ENCODE results near the gene FAM83G. TPM values are rescaled to one million over a fixed set of nuclear protein-coding genes. Genes with fewer than 3 reads are reported as not detected.

Gene FAM83G
- total RNA-seq, 2 donors from 2014 or later: 24.2 to 27.0 TPM

DNA sequence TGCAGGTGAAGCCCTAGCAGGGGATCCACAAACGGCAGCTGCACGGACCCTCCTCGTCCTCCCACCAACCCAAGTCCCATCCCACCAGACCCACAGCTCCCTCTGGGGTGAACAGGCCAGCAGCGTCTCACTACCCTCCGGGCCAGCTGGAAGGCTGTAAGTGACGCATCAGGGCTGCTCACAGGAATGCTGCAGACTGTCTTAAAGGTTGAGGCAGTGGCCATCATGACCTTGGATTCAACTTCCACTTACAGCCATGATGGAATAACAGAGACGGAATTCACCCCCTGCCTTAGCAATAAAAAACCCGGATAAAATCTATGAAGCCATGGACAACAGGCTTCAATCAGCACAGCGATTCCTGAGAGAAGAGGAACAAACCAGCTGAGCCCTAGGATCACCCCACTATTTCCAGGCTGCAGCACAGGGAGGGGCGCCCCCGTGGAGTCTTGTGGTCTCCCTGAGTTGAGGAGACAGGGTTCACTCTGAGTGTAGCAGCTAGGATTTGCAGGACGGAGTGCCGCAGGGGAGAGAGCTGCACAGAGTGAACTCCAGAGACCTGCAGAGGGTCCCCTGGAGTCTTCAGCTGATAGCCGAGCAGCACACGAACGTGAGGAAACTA lies 10.5 kb downstream of the FAM83G start:
- Mint-ChIP-seq H3K9me3 (peaks cover 14% of the 10 kb centered on the region), H3K27ac (peak overlapping the region; percentile 71), H3K4me3 (no peak overlapping the region), H3K36me3 (ENCODE audit: low read depth) (peaks cover 28% of the 10 kb centered on the region), H3K4me1 (no peaks in the 10 kb centered on the region), H3K27me3 (ENCODE audit: insufficient read depth) (no peaks in the 10 kb centered on the region)
- H3K36me3 ChIP-seq (ENCODE audit: control insufficient read depth, insufficient read depth, low read length): peaks cover 29% of the 10 kb centered on the region
- no peak overlapping the region for H3K27ac ChIP-seq (ENCODE audit: low read depth, low read length)
- 89 to 92% methylated on average over 10 to 16 of the region's 16 CpGs for WGBS, 2 experiments (ENCODE audit: insufficient coverage in 1 of 2, insufficient read length in 1 of 2)
- H3K9ac ChIP-seq (ENCODE audit: extremely low read depth, low read length, poor library complexity, severe bottlenecking): no peak overlapping the region
- H3K9me3 ChIP-seq (ENCODE audit: control insufficient read depth, low read length): peaks cover 17% of the 10 kb centered on the region
- H3K4me3 ChIP-seq (ENCODE audit: low read length): no peak overlapping the region
- H3K27me3 ChIP-seq (ENCODE audit: control insufficient read depth, insufficient read depth, low read length, poor library complexity, severe bottlenecking): no peaks in the 10 kb centered on the region
- H3K4me1 ChIP-seq (ENCODE audit: control insufficient read depth, insufficient read depth, low read length): no peaks in the 10 kb centered on the region
- no peak for DNase-seq
- TF ChIP-seq, protein P1, sequence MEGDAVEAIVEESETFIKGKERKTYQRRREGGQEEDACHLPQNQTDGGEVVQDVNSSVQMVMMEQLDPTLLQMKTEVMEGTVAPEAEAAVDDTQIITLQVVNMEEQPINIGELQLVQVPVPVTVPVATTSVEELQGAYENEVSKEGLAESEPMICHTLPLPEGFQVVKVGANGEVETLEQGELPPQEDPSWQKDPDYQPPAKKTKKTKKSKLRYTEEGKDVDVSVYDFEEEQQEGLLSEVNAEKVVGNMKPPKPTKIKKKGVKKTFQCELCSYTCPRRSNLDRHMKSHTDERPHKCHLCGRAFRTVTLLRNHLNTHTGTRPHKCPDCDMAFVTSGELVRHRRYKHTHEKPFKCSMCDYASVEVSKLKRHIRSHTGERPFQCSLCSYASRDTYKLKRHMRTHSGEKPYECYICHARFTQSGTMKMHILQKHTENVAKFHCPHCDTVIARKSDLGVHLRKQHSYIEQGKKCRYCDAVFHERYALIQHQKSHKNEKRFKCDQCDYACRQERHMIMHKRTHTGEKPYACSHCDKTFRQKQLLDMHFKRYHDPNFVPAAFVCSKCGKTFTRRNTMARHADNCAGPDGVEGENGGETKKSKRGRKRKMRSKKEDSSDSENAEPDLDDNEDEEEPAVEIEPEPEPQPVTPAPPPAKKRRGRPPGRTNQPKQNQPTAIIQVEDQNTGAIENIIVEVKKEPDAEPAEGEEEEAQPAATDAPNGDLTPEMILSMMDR (conservative IDR thresholded peaks at IDR 0.05): no peak

DNA sequence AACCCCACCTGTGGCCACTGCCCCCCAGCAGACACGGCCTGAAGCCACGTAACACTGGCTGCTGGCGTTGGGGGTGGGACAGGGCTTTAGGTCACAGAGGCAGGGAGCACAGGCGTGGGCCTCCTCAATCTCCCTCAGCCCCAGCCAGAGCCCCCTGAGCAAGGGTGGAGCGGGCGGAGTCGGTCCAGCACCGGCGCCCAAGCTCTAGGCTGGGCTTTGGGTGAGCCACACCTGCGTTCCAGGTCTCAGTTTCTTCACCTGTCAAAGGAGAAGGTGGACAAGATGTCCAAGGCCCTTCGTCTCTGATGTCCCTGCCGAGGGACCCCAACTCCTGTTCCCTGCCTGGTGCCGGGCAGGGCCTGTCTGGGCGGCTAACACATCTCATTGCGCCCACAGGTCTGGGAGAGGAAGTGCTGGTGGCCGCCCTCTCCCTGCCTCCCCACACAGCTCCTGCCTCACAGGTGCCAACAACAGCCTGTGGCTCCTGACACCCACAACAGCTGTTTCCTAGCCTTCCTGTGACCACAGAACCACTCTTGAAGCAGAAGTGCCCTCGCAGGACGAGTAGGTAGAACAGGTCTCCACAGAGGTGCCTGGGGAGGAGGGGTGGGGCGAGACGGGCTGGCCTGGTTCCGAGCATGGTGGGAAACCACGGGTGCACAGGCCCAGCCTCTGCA lies 12.0 kb downstream of the FAM83G start:
- Mint-ChIP-seq H3K27me3 (ENCODE audit: insufficient read depth) (no peaks in the 10 kb centered on the region), H3K36me3 (ENCODE audit: low read depth) (peaks cover 32% of the 10 kb centered on the region), H3K27ac (peak overlapping the region; percentile 71), H3K4me1 (no peaks in the 10 kb centered on the region), H3K9me3 (peaks cover 14% of the 10 kb centered on the region), H3K4me3 (no peak overlapping the region)
- Histone ChIP-seq H3K9me3 (ENCODE audit: control insufficient read depth, low read length) (peaks cover 17% of the 10 kb centered on the region), H3K4me3 (ENCODE audit: low read length) (no peak overlapping the region), H3K4me1 (ENCODE audit: control insufficient read depth, insufficient read depth, low read length) (no peaks in the 10 kb centered on the region), H3K27ac (ENCODE audit: low read depth, low read length) (no peak overlapping the region), H3K27me3 (ENCODE audit: control insufficient read depth, insufficient read depth, low read length, poor library complexity, severe bottlenecking) (no peaks in the 10 kb centered on the region), H3K36me3 (ENCODE audit: control insufficient read depth, insufficient read depth, low read length) (peaks cover 29% of the 10 kb centered on the region), H3K9ac (ENCODE audit: extremely low read depth, low read length, poor library complexity, severe bottlenecking) (no peak overlapping the region)
- TF ChIP-seq, protein P1 (conservative IDR thresholded peaks at IDR 0.05): no peak
- 93 to 96% methylated on average over 12 to 22 of the region's 22 CpGs for WGBS, 2 experiments (ENCODE audit: insufficient coverage in 1 of 2, insufficient read length in 1 of 2)
- DNase-seq: no peak

DNA sequence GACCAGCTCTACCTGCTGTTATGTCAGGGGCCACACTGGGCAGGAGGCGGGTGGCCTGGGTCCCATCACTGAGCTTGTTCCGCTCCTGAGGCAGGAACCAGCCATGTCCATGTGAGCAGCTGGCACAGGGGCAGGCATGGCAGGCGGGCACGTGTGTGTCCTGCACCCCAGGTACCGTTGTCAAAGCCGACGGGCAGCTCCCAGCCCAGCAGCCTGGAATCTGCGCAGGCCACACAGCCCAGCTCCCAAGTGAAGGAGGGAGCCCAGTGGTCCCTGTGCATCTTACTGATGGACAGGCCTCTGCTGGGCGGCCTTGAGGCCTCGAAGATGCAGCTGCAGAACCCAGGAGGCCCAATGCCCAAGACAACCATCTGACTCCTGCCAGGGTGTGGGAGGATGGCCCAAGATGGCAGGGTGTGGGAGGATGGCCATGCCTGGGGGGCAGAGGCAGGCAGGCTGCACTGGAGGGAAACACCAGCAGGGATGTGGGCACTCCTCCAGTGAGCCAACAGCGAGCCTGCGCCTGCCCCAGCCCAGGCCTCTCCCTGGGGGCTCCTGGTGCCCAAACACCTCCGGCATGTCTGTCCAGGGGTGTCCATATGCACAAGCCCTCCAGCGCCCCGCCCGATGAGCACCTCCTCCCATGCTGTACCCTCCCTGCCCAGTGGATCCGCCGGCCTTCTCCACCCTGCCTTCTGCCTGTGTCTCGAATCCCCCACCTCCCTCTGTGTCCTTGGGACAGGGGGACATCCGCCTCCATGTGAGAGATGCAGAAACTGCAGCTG lies 12.8 kb downstream of the FAM83G start:
- Mint-ChIP-seq H3K27me3 (ENCODE audit: insufficient read depth) (no peaks in the 10 kb centered on the region), H3K9me3 (peaks cover 12% of the 10 kb centered on the region), H3K4me3 (no peak overlapping the region), H3K4me1 (no peaks in the 10 kb centered on the region), H3K27ac (peak overlapping the region; percentile 42), H3K36me3 (ENCODE audit: low read depth) (peaks cover 32% of the 10 kb centered on the region)
- Histone ChIP-seq H3K36me3 (ENCODE audit: control insufficient read depth, insufficient read depth, low read length) (peaks cover 20% of the 10 kb centered on the region), H3K9me3 (ENCODE audit: control insufficient read depth, low read length) (peaks cover 17% of the 10 kb centered on the region), H3K27ac (ENCODE audit: low read depth, low read length) (no peak overlapping the region), H3K4me1 (ENCODE audit: control insufficient read depth, insufficient read depth, low read length) (no peaks in the 10 kb centered on the region), H3K4me3 (ENCODE audit: low read length) (no peak overlapping the region), H3K9ac (ENCODE audit: extremely low read depth, low read length, poor library complexity, severe bottlenecking) (no peak overlapping the region), H3K27me3 (ENCODE audit: control insufficient read depth, insufficient read depth, low read length, poor library complexity, severe bottlenecking) (no peaks in the 10 kb centered on the region)
- TF ChIP-seq, protein P1 (conservative IDR thresholded peaks at IDR 0.05): no peak
- WGBS, 2 experiments (ENCODE audit: insufficient coverage in 1 of 2, insufficient read length in 1 of 2): 91 to 94% methylated on average over 10 to 20 of the region's 20 CpGs
- DNase-seq: no peak
